ENCODE results near the gene LRMDA. TPM values are rescaled to one million over a fixed set of nuclear protein-coding genes. Genes with fewer than 3 reads are reported as not detected.

LRMDA gene
- total and polyA plus RNA-seq, 2 donors (not counting 1 experiment from before 2014, with no cell fraction given), result 0.12 TPM; not detected in 1

DNA sequence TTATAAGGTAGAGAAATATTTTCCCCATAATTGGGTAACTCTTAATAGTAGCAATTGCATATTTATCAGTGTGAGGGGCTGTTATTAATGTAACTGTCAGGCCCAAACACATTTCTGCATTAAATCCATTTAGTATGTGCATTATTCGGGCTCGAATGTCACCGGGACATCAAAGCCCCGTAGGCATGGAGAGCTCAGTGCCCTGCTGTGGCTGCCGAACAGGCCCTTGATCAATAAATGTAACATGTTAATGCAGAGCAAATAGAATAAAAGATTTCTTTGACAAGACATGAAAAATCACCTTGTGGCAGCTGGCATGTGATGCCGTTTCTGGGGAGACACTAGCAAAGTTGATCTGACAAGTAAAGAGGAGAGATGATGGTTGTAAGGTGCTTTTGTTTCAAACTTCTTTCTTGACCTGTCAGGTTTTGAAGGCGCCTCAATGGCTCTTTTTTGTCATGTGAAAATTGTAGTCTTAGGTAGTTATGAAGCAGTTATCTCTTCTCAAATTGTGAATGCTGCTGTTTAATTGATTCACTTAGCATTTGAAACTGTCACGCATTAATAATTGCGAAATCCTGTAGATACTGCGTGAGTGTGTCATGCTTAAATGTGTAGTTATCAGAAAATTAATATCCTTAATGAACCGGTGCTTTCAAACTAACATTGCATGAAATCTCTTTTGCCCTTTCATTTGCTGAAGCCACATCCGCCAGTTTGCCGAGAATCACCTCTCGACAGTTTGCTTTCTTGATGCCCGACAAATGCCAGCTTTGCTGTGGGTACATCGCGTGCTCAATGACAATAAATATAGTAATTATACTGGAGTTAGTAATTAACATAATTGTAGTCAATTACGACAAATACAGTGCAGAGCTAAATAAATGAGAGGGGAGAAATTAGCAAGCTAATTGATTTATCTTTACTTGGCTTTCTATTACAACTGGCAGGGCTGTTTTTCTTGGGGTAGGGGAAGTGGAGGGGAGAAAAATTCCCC lies 19.5 kb downstream of the LRMDA start:
- intact Hi-C loops (cut with micrococcal nuclease), result no loop called here
- ChIA-PET POLR2A (no interaction called here), CTCF (no interaction called here)
- DNase-seq (no peak), ATAC-seq (ENCODE audit: low read depth) (no peak)
- H2AFZ ChIP-seq (ENCODE audit: insufficient read depth, low read depth, low read length, poor library complexity, severe bottlenecking), result no peak overlapping the region
- no peak overlapping the region for H3K4me3 ChIP-seq (ENCODE audit: control extremely low read depth in 1 of 5, extremely low read depth in 1 of 5, insufficient read depth in 1 of 5, low read depth in 2 of 5, low read length in 4 of 5)
- Mint-ChIP-seq H3K27me3 (peaks cover 7% of the 10 kb centered on the region), H3K4me3 (no peak overlapping the region), H3K4me1 (no peaks in the 10 kb centered on the region), H3K9me3 (ENCODE audit: insufficient read depth) (peaks cover 4% of the 10 kb centered on the region), H3K27ac (no peak overlapping the region)
- no peaks in the 10 kb centered on the region for H3K27me3 ChIP-seq (replicated peaks in 1 of 4; ENCODE audit: control extremely low read depth in 1 of 4, control insufficient read depth in 3 of 4, insufficient read depth in 4 of 4, low read length in 3 of 4)
- H3K4me1 ChIP-seq (ENCODE audit: control insufficient read depth in 2 of 2, insufficient read depth in 2 of 2, low read length in 2 of 2), result no peaks in the 10 kb centered on the region
- no peaks in the 10 kb centered on the region for H4K20me1 ChIP-seq (ENCODE audit: control insufficient read depth, insufficient read depth, low read length, poor library complexity, severe bottlenecking)
- H3K9me3 ChIP-seq (ENCODE audit: control extremely low read depth in 1 of 3, control insufficient read depth in 2 of 3, insufficient read depth in 1 of 3, low read length in 2 of 3), result peaks cover 0 to 4% (median 1%) of the 10 kb centered on the region in 3 donors
- H3K36me3 ChIP-seq (replicated peaks in 1 of 2; ENCODE audit: control extremely low read depth in 1 of 2, control insufficient read depth in 1 of 2, extremely low read depth in 1 of 2, insufficient read depth in 2 of 2, low read length in 1 of 2), result no peaks in the 10 kb centered on the region
- WGBS (ENCODE audit: insufficient coverage), result 93% methylated on average over 5 of the region's 18 CpGs
- no peaks in the 10 kb centered on the region for H3K79me2 ChIP-seq (ENCODE audit: control insufficient read depth, insufficient read depth, low read length)
- H3K27ac ChIP-seq (ENCODE audit: low read length in 2 of 2), result no peak overlapping the region
- TF ChIP-seq, protein P1, sequence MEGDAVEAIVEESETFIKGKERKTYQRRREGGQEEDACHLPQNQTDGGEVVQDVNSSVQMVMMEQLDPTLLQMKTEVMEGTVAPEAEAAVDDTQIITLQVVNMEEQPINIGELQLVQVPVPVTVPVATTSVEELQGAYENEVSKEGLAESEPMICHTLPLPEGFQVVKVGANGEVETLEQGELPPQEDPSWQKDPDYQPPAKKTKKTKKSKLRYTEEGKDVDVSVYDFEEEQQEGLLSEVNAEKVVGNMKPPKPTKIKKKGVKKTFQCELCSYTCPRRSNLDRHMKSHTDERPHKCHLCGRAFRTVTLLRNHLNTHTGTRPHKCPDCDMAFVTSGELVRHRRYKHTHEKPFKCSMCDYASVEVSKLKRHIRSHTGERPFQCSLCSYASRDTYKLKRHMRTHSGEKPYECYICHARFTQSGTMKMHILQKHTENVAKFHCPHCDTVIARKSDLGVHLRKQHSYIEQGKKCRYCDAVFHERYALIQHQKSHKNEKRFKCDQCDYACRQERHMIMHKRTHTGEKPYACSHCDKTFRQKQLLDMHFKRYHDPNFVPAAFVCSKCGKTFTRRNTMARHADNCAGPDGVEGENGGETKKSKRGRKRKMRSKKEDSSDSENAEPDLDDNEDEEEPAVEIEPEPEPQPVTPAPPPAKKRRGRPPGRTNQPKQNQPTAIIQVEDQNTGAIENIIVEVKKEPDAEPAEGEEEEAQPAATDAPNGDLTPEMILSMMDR (IDR thresholded peaks at IDR 0.05), result no peak
- no peak for TF ChIP-seq EZH2 (IDR thresholded peaks at IDR 0.05; ENCODE audit: borderline replicate concordance, insufficient read depth, low read depth, low read length, poor library complexity, severe bottlenecking)
- H3K9ac ChIP-seq (ENCODE audit: low read length), result no peak overlapping the region
- H3K4me2 ChIP-seq (replicated peaks; ENCODE audit: low read depth, low read length, poor library complexity, severe bottlenecking), result no peak overlapping the region

DNA sequence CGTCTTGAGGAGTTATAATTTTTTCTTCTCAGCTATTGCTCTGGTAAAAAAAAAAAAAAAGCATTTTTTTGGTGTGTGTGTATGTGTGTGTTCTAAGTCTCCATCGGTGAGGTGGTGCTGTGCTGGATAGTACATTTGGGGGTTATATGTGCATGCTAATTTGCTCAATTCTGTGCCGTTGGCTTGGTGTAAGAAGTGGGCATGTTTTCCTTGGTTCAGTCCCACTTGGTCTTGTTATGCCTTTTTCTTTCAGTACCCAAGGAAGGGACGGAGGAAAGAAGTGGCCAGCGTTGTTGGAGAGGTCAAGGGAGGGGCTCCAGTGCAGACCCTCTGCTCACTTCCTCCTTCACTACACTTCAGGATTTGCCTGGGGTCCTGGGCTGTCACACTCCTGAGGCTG lies 20.4 kb downstream of the LRMDA start:
- Mint-ChIP-seq H3K4me1 (no peaks in the 10 kb centered on the region), H3K4me3 (no peak overlapping the region), H3K27me3 (peaks cover 7% of the 10 kb centered on the region), H3K9me3 (ENCODE audit: insufficient read depth) (peaks cover under 1% of the 10 kb centered on the region), H3K27ac (no peak overlapping the region)
- WGBS (ENCODE audit: insufficient coverage), result 96% methylated on average over 3 of the region's 5 CpGs
- TF ChIP-seq EZH2 (IDR thresholded peaks at IDR 0.05; ENCODE audit: borderline replicate concordance, insufficient read depth, low read depth, low read length, poor library complexity, severe bottlenecking), result no peak
- TF ChIP-seq, protein P1 (IDR thresholded peaks at IDR 0.05), result no peak
- Histone ChIP-seq H3K27me3 (replicated peaks in 1 of 4; ENCODE audit: control extremely low read depth in 1 of 4, control insufficient read depth in 3 of 4, insufficient read depth in 4 of 4, low read length in 3 of 4) (no peaks in the 10 kb centered on the region), H3K9me3 (ENCODE audit: control extremely low read depth in 1 of 3, control insufficient read depth in 2 of 3, insufficient read depth in 1 of 3, low read length in 2 of 3) (peaks cover 0 to 3% (median 2%) of the 10 kb centered on the region in 3 donors), H2AFZ (ENCODE audit: insufficient read depth, low read depth, low read length, poor library complexity, severe bottlenecking) (no peak overlapping the region), H3K4me3 (ENCODE audit: control extremely low read depth in 1 of 5, extremely low read depth in 1 of 5, insufficient read depth in 1 of 5, low read depth in 2 of 5, low read length in 4 of 5) (no peak overlapping the region), H3K36me3 (replicated peaks in 1 of 2; ENCODE audit: control extremely low read depth in 1 of 2, control insufficient read depth in 1 of 2, extremely low read depth in 1 of 2, insufficient read depth in 2 of 2, low read length in 1 of 2) (no peaks in the 10 kb centered on the region), H3K79me2 (ENCODE audit: control insufficient read depth, insufficient read depth, low read length) (no peaks in the 10 kb centered on the region), H3K9ac (ENCODE audit: low read length) (no peak overlapping the region), H3K4me1 (ENCODE audit: control insufficient read depth in 2 of 2, insufficient read depth in 2 of 2, low read length in 2 of 2) (no peaks in the 10 kb centered on the region), H4K20me1 (ENCODE audit: control insufficient read depth, insufficient read depth, low read length, poor library complexity, severe bottlenecking) (no peaks in the 10 kb centered on the region), H3K27ac (ENCODE audit: low read length in 2 of 2) (no peak overlapping the region), H3K4me2 (replicated peaks; ENCODE audit: low read depth, low read length, poor library complexity, severe bottlenecking) (no peak overlapping the region)
- intact Hi-C loops (cut with micrococcal nuclease), result no loop called here
- no peak for DNase-seq
- ChIA-PET POLR2A (no interaction called here), CTCF (no interaction called here)
- no peak for ATAC-seq (ENCODE audit: low read depth)
